Endodermal cell (in vitro differentiated cells): ENCODE data around the gene EIF4G1. TPM values are rescaled to one million over a fixed set of nuclear protein-coding genes. Genes with fewer than 3 reads are reported as not detected.

ENCODE experiments used
- DNase-seq: peaks from one replicate; pipeline ENCODE4 v3.0.0-alpha.2; 2017
- H3K27ac ChIP-seq: 2 replicates; pipeline ENCODE4 v1.5.1; 2013; ENCODE audit warnings: mild to moderate bottlenecking, low read depth, low read length, moderate library complexity
- H3K27me3 ChIP-seq: 2 replicates; pipeline ENCODE4 v1.6.1; 2013; ENCODE audit warnings: mild to moderate bottlenecking, low read length, moderate library complexity; ENCODE audit not compliant: insufficient read depth, control insufficient read depth, poor library complexity, severe bottlenecking
- H3K36me3 ChIP-seq: 2 replicates; pipeline ENCODE4 v1.7.0; 2013; ENCODE audit warnings: mild to moderate bottlenecking, low read length, moderate library complexity; ENCODE audit not compliant: control insufficient read depth, insufficient read depth
- H3K4me1 ChIP-seq: one replicate; pipeline ENCODE4 v1.7.0; 2013; ENCODE audit warnings: low read length; ENCODE audit not compliant: control insufficient read depth, insufficient read depth
- H3K4me3 ChIP-seq: 2 replicates; pipeline ENCODE4 v1.5.1; 2013; ENCODE audit warnings: mild to moderate bottlenecking, low read length, moderate library complexity
- H3K9ac ChIP-seq: 2 replicates; pipeline ENCODE4 v1.6.1; 2013; ENCODE audit warnings: mild to moderate bottlenecking, low read length, moderate library complexity; ENCODE audit not compliant: poor library complexity, severe bottlenecking; ENCODE audit errors: extremely low read depth
- H3K9me3 ChIP-seq: 2 replicates; pipeline ENCODE4 v1.6.1; 2013; ENCODE audit warnings: mild to moderate bottlenecking, low read length, moderate library complexity; ENCODE audit not compliant: control insufficient read depth
- H3K27ac Mint-ChIP-seq: 2 replicates; pipeline ENCODE4 v1.8.0; 2020; ENCODE audit warnings: mixed read lengths
- H3K27me3 Mint-ChIP-seq: 2 replicates; pipeline ENCODE4 v1.8.0; 2021; ENCODE audit warnings: mild to moderate bottlenecking, mixed read lengths; ENCODE audit not compliant: insufficient read depth
- H3K36me3 Mint-ChIP-seq: 2 replicates; pipeline ENCODE4 v1.8.0; 2020; ENCODE audit warnings: low read depth, mixed read lengths
- H3K4me1 Mint-ChIP-seq: 2 replicates; pipeline ENCODE4 v1.8.0; 2020; ENCODE audit warnings: mixed read lengths
- H3K4me3 Mint-ChIP-seq: 2 replicates; pipeline ENCODE4 v1.8.0; 2020; ENCODE audit warnings: mild to moderate bottlenecking, moderate library complexity, mixed read lengths
- H3K9me3 Mint-ChIP-seq: 2 replicates; pipeline ENCODE4 v1.8.0; 2020; ENCODE audit warnings: mild to moderate bottlenecking, mixed read lengths
- WGBS, 2 experiments: methylation state at CpG; one replicate each; pipeline versions ENCODE4 v1.1.5 to v1.1.7; 2013; ENCODE audit warnings: missing lambda C conversion rate in 2 of 2, mixed read lengths in 1 of 2; ENCODE audit not compliant: insufficient coverage in 1 of 2, insufficient read length in 1 of 2; 5-methylcytosine and 5-hydroxymethylcytosine counted together
- total RNA-seq, 2 donors: library from RNA; stranded (reverse); fragmentation: NEBNext Ultra II Directional in 1 of 2; extraction: Animal tissue kit (Norgen Biotek cat#: 25700) in 1 of 2; gene quantifications; 2 replicates in 1 of 2; 3 replicates in 1 of 2; pipeline ENCODE4 v1.2.1, GENCODE V29; 2021
- TF ChIP-seq, protein P1 (sequence below): fragments of 200-600 bp; sonication (generic); conservative IDR thresholded peaks from 2 replicates; pipeline ENCODE4 v1.5.0; 2021; ENCODE audit warnings: antibody characterized with exemption, mild to moderate bottlenecking

The EIF4G1 gene
- total RNA-seq, 2 donors from 2014 or later, result 408 to 475 TPM

- Histone ChIP-seq H3K36me3 (no peaks in the 10 kb centered on the region), H3K4me3 (no peak overlapping the region), H3K27me3 (peaks cover 32% of the 10 kb centered on the region), H3K27ac (no peak overlapping the region), H3K9ac (no peak overlapping the region), H3K4me1 (no peaks in the 10 kb centered on the region), H3K9me3 (no peaks in the 10 kb centered on the region)
- 88 to 93% methylated on average over 5 to 9 of the region's 9 CpGs for WGBS, 2 experiments
- Mint-ChIP-seq H3K9me3 (no peaks in the 10 kb centered on the region), H3K4me1 (peaks cover 3% of the 10 kb centered on the region), H3K36me3 (no peaks in the 10 kb centered on the region), H3K4me3 (no peak overlapping the region), H3K27me3 (peaks cover 36% of the 10 kb centered on the region), H3K27ac (no peak overlapping the region)
- TF ChIP-seq, protein P1, sequence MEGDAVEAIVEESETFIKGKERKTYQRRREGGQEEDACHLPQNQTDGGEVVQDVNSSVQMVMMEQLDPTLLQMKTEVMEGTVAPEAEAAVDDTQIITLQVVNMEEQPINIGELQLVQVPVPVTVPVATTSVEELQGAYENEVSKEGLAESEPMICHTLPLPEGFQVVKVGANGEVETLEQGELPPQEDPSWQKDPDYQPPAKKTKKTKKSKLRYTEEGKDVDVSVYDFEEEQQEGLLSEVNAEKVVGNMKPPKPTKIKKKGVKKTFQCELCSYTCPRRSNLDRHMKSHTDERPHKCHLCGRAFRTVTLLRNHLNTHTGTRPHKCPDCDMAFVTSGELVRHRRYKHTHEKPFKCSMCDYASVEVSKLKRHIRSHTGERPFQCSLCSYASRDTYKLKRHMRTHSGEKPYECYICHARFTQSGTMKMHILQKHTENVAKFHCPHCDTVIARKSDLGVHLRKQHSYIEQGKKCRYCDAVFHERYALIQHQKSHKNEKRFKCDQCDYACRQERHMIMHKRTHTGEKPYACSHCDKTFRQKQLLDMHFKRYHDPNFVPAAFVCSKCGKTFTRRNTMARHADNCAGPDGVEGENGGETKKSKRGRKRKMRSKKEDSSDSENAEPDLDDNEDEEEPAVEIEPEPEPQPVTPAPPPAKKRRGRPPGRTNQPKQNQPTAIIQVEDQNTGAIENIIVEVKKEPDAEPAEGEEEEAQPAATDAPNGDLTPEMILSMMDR, result no peak
- DNase-seq, result no peak
Measured at GRCh38 chr3:184384342-184384741, 69.9 kb downstream of the EIF4G1 start.

Other genes starting within 250 kb of the EIF4G1 start
- gene HTR3E, start 217.5 kb upstream of the EIF4G1 start, total RNA-seq, result not detected
- 10 to 100 TPM; 33.4 to 37.5 TPM for gene EIF2B5, start 179.2 kb upstream of the EIF4G1 start, total RNA-seq
- 10 to 100 TPM; 90.5 to 95.1 TPM for gene DVL3, start 159.2 kb upstream of the EIF4G1 start, total RNA-seq
- 100 to 1,000 TPM; 412 to 450 TPM for gene AP2M1, start 139.8 kb upstream of the EIF4G1 start, total RNA-seq
- gene ABCF3, start 128.4 kb upstream of the EIF4G1 start, total RNA-seq, result 10 to 100 TPM; 57.6 to 57.8 TPM
- gene VWA5B2, start 85.0 kb upstream of the EIF4G1 start, total RNA-seq, result under 1 TPM; 0.62 to 0.97 TPM
- 10 to 100 TPM; 37.3 to 42.5 TPM for gene ALG3, start 65.6 kb upstream of the EIF4G1 start, total RNA-seq
- 1 to 10 TPM; 4.5 to 5.2 TPM for gene EEF1AKMT4, start 64.9 kb upstream of the EIF4G1 start, total RNA-seq
- gene CAMK2N2, start 53.1 kb upstream of the EIF4G1 start, total RNA-seq, result 1 to 10 TPM in 1 of 2 donors, under 1 TPM in 1; 0.33 to 1.8 TPM
- gene ECE2, start 38.6 kb upstream of the EIF4G1 start, total RNA-seq, result not detected
- 100 to 1,000 TPM; 332 TPM for gene PSMD2, start 15.4 kb upstream of the EIF4G1 start, total RNA-seq
- gene FAM131A, start 23.0 kb downstream of the EIF4G1 start, total RNA-seq, result 10 to 100 TPM; 18.3 to 24.1 TPM
- 10 to 100 TPM; 32.4 to 38.4 TPM for gene CLCN2, start 47.0 kb downstream of the EIF4G1 start, total RNA-seq
- 100 to 1,000 TPM in 1 of 2 donors, 10 to 100 TPM in 1; 95.9 to 117 TPM for gene POLR2H, start 47.1 kb downstream of the EIF4G1 start, total RNA-seq
- 1 to 10 TPM; 1.4 to 1.7 TPM for gene THPO, start 63.6 kb downstream of the EIF4G1 start, total RNA-seq
- 10 to 100 TPM in 1 of 2 donors, 1 to 10 TPM in 1; 5.0 to 17.4 TPM for gene CHRD, start 65.4 kb downstream of the EIF4G1 start, total RNA-seq
- gene EPHB3, start 247.2 kb downstream of the EIF4G1 start, total RNA-seq, result 10 to 100 TPM; 32.7 to 36.9 TPM